ENCODE results near the gene IFNGR2. TPM values are rescaled to one million over a fixed set of nuclear protein-coding genes. Genes with fewer than 3 reads are reported as not detected.
A peak's percentile ranks its signal among the peaks of the same experiment; 100 is the strongest.
"Not testable (repeated sequence)": the region's sequence is repeated elsewhere in the genome, so short reads cannot be mapped to it uniquely, and the experiment has no call there.

IFNGR2 gene
- total RNA-seq, 1 donor from 2014 or later, result 42.4 TPM

- peaks cover 2% of the 10 kb centered on the region for H3K36me3 ChIP-seq (ENCODE audit: control insufficient read depth, insufficient read depth, low read length)
- FAIRE-seq (no peak), DNase-seq (ENCODE audit: low read depth) (no peak)
Observed at GRCh38 chr21:33461538-33462250, 58.5 kb downstream of the IFNGR2 start.

GRCh38 chr21:33469183-33469582 is 66.0 kb downstream of the IFNGR2 start:
- DNase-seq (ENCODE audit: low read depth); H3K36me3 ChIP-seq (ENCODE audit: control insufficient read depth, insufficient read depth, low read length); H3K27me3 ChIP-seq (ENCODE audit: control insufficient read depth, insufficient read depth, low read length); H3K4me3 ChIP-seq (ENCODE audit: low read depth, low read length); FAIRE-seq: not testable (repeated sequence)

More at GRCh38 chr21:33461538-33462250, 58.5 kb downstream of the IFNGR2 start:
- no peak for TF ChIP-seq CTCF (IDR thresholded peaks at IDR 0.05; ENCODE audit: insufficient read depth, low read length, severe bottlenecking)
- H3K27me3 ChIP-seq (ENCODE audit: control insufficient read depth, insufficient read depth, low read length), result no peaks in the 10 kb centered on the region
- H3K4me3 ChIP-seq (ENCODE audit: low read depth, low read length), result no peak overlapping the region

- H3K36me3 ChIP-seq (ENCODE audit: control insufficient read depth, insufficient read depth, low read length), result no peaks in the 10 kb centered on the region
- no peaks in the 10 kb centered on the region for H3K27me3 ChIP-seq (ENCODE audit: control insufficient read depth, insufficient read depth, low read length)
- no peak for TF ChIP-seq CTCF (IDR thresholded peaks at IDR 0.05; ENCODE audit: insufficient read depth, low read length, severe bottlenecking)
- FAIRE-seq (no peak), DNase-seq (ENCODE audit: low read depth) (no peak)
- no peak overlapping the region for H3K4me3 ChIP-seq (ENCODE audit: low read depth, low read length)
Observed at GRCh38 chr21:33470701-33471100, 67.5 kb downstream of the IFNGR2 start.

GRCh38 chr21:33473344-33473743 is 70.1 kb downstream of the IFNGR2 start:
- FAIRE-seq, result no peak
- Histone ChIP-seq H3K27me3 (ENCODE audit: control insufficient read depth, insufficient read depth, low read length) (no peaks in the 10 kb centered on the region), H3K4me3 (ENCODE audit: low read depth, low read length) (no peak overlapping the region), H3K36me3 (ENCODE audit: control insufficient read depth, insufficient read depth, low read length) (no peaks in the 10 kb centered on the region)
- no peak for TF ChIP-seq CTCF (IDR thresholded peaks at IDR 0.05; ENCODE audit: insufficient read depth, low read length, severe bottlenecking)
- no peak for DNase-seq (ENCODE audit: low read depth)

- Histone ChIP-seq H3K27me3 (ENCODE audit: control insufficient read depth, insufficient read depth, low read length) (no peaks in the 10 kb centered on the region), H3K4me3 (ENCODE audit: low read depth, low read length) (no peak overlapping the region), H3K36me3 (ENCODE audit: control insufficient read depth, insufficient read depth, low read length) (no peaks in the 10 kb centered on the region)
- no peak for TF ChIP-seq CTCF (IDR thresholded peaks at IDR 0.05; ENCODE audit: insufficient read depth, low read length, severe bottlenecking)
- FAIRE-seq (no peak), DNase-seq (ENCODE audit: low read depth) (no peak)
Observed at GRCh38 chr21:33477066-33477465, 73.9 kb downstream of the IFNGR2 start.

GRCh38 chr21:33478182-33478581 is 75.0 kb downstream of the IFNGR2 start:
- no peaks in the 10 kb centered on the region for H3K36me3 ChIP-seq (ENCODE audit: control insufficient read depth, insufficient read depth, low read length)
- FAIRE-seq (no peak), DNase-seq (ENCODE audit: low read depth) (no peak)
- no peak for TF ChIP-seq CTCF (IDR thresholded peaks at IDR 0.05; ENCODE audit: insufficient read depth, low read length, severe bottlenecking)
- no peaks in the 10 kb centered on the region for H3K27me3 ChIP-seq (ENCODE audit: control insufficient read depth, insufficient read depth, low read length)
- H3K4me3 ChIP-seq (ENCODE audit: low read depth, low read length), result peak overlapping the region; percentile 62

Data from bronchial epithelial cell (primary cell).